Measurements from ENCODE around the gene ZC2HC1B.
"Not testable (repeated sequence)": the region's sequence is repeated elsewhere in the genome, so short reads cannot be mapped to it uniquely, and the experiment has no call there.

The ZC2HC1B gene

DNA sequence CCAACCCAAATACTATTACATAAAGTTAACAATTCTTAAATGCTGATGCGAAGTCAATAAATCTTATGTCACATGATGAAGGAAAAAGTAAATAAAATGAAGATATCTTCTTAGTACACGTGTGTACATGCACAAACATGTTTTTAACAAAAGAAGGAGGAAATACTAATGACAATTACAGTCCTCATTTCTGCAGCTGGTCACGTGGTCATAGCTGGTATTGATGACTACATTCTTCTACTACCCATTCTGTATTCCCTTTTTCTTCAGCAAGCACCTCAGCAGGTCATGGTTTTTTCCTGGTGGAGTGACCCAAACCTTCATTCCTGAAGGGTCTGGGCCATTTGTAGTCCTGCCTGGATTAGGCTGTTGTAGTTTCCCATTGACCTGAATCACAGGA is 4.5 kb downstream of the ZC2HC1B start:
- DNase-seq (ENCODE audit: low read depth): not testable (repeated sequence)

DNA sequence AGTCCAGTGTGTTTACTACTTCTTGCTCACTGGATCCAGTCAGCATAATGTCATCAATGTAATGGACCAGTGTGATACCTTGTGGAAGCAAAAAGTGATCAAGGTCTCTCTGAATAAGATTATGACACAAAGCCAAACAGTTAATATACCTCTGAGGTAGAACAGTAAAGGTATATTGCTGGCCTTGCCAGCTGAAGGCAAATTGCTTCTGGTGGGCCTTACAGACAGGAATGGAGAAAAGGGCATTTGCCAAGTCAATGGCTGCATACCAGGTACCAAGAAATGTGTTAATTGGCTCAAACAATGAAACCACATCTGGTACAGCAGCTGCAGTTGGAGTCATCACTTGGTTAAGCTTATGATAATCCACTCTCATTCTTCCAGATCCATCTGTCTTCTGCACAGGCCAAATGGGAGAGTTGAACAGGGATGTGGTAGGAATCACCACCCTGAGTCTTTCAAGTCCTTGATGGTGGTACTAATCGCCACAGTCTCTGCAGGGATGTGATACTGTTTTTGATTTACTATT is 7.0 kb downstream of the ZC2HC1B start:
- DNase-seq (ENCODE audit: low read depth): not testable (repeated sequence)

DNA sequence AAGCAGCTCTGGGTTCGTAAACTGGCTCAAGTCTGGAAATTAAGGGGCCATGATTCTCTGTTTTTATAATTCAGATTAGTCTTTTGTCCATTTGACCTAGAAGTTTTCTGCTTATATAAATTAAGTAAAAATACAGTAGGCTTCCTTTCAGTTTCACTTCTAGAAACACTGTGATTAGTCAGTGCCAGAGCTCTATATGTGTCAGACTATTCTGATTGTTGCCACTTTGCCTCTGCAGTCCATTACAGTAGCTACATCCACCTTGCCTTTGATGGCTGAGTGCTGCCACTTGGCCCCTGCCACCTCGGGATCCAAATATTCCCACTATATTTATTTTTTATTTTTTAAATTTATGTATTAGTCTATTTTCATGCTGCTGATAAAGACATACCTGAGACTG is 7.9 kb downstream of the ZC2HC1B start:
- no peak for DNase-seq (ENCODE audit: low read depth)

DNA sequence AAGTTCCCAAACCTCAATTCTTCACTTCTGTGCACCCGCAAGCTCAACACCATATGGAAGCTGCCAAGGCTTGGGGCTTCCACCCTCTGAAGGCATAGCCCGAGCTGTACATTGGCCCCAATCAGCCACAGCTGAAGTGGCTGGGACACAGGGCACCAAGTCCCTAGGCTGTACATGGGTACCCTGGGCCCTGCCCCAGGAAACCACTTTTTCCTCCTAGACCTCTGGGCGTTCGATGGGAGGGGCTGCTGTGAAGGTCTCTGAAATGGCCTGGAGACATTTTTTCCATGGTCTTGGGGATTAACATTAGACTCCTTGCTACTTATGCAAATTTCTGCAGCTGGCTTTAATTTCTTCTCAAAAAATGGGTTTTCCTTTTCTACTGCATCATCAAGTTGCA is 9.3 kb downstream of the ZC2HC1B start:
- not testable (repeated sequence) for DNase-seq (ENCODE audit: low read depth)

DNA sequence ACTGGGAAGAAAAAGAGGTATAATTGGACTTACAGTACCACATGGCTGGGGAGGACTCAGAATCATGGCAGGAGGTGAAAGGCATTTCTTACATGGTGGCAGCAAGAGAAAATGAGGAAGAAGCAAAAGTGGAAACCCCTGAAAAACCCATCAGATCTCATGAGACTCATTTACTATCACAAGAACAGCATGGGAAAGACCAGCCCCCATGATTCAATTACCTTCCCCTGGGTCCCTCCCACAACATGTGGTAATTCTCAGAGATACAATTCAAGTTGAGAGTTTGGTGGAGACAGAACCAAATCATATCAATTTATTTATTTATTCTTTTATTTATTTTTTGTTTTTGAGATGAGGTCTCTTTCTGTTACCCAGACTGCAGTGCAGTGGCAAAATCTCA is 10.2 kb downstream of the ZC2HC1B start:
- not testable (repeated sequence) for DNase-seq (ENCODE audit: low read depth)

DNA sequence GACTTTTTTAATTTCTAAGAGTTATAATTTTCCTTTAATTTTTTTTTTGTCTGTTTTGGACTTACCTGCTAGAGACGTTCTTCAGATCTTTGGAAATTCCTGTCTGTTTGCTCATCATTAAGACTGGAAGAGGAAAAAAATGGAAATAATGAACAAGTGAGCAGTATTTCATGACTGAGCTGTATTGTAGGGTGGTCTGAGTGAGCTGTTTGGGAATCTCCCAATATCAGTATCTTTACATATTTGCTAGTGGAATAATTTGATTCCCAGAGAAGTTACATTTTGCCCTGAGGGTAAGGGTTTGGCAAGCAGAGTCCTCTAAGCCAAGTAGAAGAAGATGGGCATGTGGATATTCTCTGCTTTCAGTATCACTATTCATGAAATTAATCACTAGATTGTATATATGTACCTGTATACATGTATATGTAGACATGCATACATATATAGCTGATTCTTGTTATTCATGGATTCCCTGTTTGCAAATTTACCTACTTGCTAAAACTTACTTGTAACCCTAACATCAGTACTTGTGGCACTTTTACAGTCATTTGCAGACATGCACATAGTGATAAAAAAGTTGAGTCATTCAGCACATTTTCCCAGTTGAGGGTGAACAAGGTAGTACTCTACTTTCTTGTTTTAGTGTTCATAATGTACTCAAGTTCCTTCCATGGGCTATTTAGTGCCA is 13.5 kb downstream of the ZC2HC1B start:
- DNase-seq (ENCODE audit: low read depth): no peak

DNA sequence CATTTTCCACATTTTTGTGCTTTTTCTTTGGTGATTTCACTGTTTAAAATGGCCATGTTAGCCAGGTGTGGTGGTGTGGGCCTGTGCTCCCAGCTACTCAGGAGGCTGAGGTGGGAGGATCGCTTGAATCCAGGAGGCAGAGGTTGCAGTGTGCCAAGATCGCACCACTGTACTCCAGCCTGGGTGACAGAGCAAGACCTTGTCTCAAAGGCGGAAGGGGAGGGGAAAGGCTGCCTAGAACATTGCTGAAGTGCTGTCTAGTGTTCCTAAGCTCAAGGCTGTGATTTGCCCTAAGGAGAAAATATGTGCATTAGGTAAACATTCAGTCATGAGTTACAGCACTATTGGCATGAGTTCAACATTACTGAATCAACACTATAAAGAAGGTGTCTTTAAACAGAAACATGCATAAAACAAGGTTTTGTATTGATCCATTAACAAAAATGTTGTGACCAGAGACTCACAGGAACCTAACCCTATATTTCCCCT is 14.0 kb downstream of the ZC2HC1B start:
- no peak for DNase-seq (ENCODE audit: low read depth)

DNA sequence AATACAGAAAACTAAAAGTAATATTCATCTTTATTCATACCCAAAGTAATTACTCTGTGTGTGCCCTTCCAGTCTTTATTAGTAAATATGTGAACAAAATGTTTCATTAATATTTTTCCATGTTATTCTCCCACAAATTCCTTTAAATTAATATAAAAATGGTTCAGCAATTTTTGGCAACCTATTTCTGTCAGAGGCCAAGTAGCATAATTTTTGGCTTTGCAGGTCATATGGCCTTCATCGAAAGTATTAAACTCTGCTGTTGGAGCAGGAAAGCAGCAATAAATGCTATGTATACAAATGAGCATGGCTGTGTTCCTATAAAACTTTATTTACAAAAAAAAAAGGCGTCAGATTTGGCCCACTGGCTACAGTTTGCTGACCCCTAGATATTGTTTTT is 16.1 kb downstream of the ZC2HC1B start:
- DNase-seq (ENCODE audit: low read depth): no peak

DNA sequence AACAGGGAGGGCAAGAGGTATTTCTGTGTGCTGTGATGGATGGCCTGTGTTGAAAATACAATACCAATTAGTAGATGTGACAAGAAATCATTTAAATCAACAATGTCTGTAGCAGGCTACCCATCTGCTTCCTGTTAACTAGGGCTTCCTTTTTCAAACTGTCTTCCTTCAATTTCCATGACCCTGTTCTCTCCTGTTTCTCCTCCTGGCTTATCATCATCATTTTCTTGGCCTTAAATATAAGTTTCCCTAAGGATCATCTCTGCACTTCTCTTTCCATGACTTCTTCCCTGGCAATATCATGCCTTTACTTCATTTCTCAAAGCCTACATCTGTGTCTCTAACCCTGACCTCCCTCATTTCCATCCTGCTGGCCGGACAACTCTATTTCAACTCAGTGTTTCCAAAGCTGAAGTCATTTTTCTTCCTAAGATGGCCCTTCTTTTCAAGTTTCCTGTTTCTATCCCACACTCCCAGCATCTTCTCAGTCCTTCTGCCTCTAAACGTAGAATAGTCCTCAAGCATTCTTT is 18.2 kb downstream of the ZC2HC1B start:
- no peak for DNase-seq (ENCODE audit: low read depth)

DNA sequence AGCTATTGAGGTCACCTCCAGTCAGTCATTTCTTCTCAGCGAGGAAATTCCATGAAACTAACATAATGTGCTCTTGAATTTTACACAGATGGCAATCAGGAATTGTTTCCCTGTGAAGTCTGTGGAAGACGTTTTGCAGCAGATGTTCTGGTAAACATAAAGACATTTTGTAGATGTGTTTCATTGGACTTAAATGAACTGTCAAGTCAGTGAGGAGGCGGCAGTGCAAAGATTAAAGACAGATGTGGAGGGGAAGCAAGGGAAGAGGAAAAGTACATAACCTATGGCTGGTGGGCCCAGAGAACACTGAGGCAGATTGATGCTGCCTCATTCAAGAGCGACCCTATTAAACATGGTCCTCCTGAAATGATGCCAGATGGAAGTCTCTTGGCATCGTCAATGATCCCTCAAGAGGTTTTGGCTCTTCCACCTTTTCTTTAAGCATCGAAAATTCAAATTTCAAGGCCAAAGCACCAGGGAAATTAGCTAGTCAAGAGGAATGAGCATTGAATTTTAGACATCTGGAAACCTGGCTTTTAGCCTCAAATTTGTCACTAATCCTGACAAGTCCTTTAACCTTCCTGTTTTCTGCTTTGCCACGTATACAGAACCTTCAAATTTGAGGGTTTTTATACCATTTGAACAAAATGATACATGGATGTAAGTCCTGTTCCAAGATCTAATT is 20.1 kb downstream of the ZC2HC1B start:
- no peak for DNase-seq (ENCODE audit: low read depth)

DNA sequence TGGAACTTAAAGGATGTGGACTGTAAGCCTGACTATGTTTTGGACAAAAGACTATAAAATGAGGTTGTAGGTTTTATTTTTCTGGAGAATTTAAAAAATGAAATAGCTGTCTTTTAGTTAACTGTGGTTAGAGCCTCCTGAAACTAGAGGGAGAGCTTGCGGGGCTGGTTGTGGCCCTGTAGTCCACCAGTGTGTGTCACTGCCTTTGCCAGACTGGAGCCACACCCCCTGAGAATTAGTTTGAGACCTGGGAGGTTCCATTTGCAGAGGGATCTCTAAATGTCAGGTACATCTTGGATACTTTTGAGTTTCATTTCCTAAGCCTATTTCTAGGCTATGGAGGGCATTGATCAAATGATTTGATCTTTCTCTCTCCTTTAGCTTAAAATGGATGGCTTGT is 20.8 kb downstream of the ZC2HC1B start:
- no peak for DNase-seq (ENCODE audit: low read depth)

DNA sequence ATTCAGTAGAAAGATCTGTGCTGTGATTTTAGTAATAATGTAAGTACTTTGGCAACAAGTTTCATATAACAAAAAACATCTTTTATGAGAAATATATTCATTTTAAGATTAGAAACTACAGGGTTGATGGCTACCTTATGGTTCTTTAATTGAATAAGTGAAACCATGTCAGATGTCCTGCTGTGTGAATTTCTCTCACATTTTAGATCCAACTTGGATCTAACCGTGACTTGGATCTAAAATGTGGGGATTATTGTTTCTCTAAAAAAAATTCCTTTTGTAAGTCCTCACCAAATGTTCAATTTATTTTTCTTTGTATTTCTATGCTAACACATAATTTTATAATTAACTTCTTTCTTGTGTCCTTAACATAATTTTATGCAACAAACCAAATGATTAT is 30.4 kb downstream of the ZC2HC1B start:
- DNase-seq (ENCODE audit: low read depth): no peak

DNA sequence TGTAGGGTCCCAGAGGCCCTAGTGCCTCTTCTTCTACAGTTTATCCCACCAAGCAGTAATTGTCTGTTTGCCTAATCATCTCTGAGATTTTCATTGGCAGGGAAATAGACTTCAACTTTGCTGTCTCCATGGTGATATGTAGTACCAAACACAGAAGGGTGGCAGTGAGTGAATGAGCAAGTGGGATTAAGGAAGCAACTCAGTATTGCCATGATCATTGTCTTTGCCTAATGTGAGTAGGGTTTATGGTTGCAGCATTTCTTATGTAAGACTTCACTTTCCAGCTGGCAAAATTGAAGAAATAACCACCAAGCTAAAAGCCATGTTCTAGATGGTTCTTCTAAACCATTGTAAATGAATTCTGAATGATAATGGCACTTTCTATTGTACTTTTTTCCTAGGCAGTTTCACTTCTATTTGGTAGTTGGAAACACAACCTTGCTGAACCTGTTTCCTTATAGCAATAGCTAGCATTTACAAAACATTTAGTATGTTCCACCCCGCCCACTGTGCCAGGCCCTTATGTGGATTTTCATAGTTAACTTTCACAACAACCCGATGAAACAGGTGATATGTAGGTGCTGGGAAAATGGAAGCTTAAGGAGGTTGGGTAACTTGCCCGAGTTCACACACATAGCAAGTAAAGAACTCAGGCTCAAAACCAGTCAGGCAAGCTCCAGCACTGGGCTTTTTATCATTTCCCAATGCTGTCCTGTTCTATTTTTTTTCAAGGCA is 32.0 kb downstream of the ZC2HC1B start:
- peak; percentile 3 for DNase-seq (ENCODE audit: low read depth)

DNA sequence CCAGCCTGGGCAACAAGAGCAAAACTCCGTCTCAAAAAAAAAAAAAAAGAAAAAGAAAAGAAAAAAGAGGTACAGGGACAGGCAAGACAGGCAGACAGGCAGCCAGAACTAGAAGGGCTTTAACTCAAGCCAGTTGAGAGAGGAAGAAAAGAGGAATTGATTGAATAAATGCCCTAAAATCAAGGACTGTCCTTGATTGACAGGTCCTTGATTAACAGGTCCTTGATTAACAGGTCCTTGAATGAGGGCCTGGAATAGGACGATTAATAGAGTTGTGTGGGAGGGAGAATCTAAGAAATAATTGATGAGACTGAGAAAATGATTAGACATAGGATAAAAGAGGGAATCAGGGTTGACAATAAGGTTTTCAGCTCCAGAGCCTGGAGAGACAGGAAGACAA is 36.1 kb downstream of the ZC2HC1B start:
- no peak for DNase-seq (ENCODE audit: low read depth)

DNA sequence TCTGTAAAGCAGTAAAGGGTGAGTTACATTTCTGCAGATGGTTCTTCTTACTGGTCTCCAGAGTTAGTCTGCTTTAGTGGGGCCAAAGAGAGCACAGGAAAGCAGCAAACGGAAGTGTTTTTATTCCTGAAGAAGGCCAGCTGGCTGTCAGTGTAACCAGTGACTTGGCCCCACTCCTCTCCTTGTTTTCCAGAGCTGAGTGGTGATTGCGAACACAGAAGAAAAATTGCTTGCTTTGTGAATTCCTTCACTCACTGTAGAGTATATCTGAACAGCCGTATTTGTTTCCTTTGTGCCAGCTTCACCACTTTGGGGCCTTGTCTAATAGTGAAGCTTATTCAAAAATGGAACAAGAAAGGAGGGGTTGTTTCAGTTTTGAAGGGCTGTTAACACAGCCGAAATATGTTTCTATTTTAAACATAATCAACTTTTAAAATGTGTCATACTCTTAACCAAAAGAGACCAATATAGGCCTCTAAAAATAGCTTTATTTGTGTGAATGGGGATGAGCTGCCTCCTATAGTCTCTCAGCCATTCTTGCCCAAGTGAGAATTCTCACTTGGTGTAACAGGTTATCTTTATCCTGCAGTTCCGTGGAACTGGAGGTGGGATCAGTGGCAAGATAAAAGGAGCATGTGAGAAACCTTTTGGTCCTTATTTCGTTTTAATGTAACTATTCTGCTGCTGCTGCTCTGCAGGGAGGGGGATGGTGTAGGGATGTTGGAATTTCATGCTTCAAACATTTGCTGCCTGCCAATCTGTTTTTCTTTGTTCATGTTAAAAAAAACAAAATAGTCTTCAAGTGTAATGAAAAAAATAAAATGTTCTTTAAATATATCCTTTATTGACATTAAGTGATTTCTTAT is 37.8 kb downstream of the ZC2HC1B start:
- DNase-seq (ENCODE audit: low read depth): peak; percentile 46

DNA sequence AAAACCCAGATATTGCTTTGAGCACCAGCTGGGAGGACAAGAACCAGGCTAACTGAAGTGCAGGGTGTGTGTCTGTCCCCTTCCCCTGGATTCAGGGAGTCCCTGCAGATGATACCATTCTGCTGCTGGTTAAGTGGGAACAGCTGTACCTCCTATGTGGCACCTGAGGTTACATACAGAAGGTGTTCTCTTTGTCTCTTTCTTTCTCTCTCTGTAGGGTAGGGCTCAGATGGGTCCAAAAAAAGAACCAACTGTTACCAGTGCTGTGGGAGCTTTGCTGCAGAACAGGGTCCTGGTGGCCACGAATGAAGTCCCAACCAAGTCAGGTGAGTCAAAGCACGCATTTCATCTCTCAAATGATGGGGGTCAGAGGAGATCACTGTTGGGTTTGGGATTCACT is 38.6 kb downstream of the ZC2HC1B start:
- DNase-seq (ENCODE audit: low read depth): no peak

DNA sequence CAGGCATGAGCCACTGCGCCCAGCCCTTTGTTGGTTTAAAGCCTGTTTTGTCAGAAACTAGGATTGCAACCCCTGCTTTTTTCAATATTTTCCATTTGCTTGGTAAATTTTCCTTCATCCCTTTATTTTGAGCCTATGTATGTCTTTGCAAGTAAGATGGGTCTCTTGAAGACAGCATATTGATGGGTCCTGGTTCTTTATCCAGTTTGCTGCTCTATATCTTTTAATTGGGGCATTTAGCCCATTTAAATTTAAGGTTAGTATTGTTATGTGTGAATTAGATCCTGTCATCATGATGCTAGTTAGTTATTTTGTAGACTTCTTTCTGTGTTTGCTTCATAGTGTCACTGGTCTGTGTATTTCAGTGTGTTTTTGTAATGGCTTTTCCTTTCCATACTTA is 46.8 kb downstream of the ZC2HC1B start:
- DNase-seq (ENCODE audit: low read depth): no peak

DNA sequence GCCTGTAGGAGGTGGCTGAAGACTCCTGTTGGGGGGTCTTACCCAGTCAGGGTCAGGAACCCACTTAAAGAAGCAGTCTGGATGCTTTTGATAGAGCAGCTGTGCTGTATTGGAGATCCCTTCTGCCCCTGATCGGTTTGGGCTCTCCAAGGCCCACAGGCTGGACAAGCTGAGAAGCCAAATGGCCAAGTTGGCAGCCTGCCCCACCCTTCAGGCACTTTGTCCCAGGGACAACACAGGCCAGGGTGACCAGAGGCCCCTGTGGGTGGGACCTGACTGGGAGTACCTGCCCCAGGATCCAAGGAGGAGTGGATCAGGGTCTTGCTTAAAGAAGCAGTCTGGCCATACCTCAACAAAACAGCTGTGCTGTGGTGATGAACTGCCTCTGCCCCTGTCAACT is 48.4 kb downstream of the ZC2HC1B start:
- no peak for DNase-seq (ENCODE audit: low read depth)

DNA sequence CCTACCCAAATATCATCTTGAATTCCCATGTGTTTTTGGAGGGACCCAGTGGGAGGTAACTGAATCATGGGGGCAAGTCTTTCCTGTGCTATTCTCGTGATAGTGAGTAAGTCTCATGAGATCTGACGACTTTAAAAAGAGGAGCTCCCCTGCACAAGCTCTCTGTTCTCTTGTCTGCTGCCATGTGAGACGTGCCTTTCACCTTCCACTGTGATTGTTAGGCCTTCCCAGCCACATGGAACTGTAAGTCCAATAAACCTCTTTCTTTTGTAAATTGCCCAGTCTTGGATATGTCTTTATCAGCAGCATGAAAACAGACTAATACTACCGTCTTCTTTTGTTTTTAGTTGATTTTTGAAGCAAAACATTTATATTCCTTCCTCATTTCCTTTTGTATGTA is 52.8 kb downstream of the ZC2HC1B start:
- not testable (repeated sequence) for DNase-seq (ENCODE audit: low read depth)

DNA sequence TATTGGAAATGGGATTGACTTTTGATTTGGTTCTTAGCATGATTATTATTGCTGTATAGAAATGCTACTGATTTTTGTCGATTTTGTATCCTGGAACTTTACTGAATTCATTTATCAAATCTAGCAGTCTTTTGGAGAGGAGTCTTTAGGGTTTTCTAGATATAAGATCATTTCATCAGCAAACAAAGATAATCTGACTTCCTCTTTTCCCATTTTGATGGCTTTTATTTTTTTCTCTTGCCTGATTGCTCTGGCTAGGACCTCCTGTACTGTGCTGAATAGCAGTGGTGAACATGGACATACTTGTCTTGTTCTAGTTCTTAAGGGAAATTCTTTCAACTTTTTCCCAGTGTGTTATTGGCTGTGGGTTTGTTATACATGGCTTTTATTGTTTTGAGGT is 64.6 kb downstream of the ZC2HC1B start:
- DNase-seq (ENCODE audit: low read depth): no peak

DNA sequence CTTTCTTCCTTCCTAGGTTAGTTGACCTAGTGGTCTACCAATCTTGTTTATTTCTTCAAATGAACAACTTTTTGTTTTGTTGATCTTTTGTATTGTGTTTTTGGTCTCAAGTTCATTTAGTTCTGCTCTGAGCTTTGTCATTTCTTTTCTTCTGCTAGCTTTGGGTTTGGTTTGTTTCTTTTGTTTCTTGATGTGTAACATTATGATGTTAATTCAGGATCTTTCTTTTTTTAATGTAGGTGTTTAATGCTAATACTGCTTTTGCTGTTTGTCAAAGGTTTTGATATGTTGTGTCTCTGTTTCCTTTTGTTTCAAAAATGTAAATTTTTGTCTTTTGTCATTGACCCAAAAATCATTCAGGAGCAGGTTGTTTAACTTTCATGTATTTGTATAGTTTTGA is 65.7 kb downstream of the ZC2HC1B start:
- no peak for DNase-seq (ENCODE audit: low read depth)

DNA sequence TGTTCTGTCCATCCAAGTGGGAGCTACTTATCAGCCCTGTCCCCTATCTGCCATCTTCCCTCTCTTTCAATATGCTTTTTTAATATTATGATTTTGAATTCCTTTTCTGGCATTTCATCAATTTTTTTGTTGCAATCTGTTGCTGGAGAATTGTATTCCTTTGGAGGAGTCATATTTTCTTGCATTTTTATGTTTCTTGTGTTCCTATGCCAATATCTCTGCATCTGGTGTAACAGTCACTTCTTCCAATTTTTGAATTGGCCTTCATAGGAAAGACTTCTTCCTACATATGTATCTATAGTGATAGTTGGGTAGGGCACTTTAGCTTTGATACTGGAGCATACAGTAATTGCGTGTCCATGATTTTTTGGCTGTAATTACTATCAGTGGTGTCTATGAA is 70.1 kb downstream of the ZC2HC1B start:
- no peak for DNase-seq (ENCODE audit: low read depth)
